ENCODE results near the gene SPA17.

Gene SPA17

GRCh38 chr11:124724979-124725718, 51.4 kb downstream of the SPA17 start:
- peak; percentile 77 for DNase-seq (ENCODE audit: low spot score)

DNA sequence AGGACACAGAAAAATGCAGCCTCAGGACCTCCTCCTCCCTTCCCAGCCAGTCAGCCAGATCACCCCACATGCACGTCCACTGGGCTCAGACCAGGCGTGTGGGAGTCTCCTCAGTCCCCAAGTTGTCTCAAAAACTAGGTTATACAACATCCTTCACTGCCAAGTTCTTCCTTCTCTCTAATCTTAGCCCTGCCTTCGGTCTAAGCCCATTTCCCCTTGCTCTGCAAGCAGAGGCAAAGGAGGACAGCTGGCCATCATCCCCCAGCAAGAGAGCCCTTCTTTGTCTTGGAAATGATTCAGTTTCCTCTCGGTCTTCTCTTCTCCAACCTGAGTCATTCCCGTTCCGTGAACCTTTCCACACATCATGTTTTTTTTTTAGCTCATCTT, 52.0 kb downstream of the SPA17 start:
- DNase-seq (ENCODE audit: low spot score), result no peak

DNA sequence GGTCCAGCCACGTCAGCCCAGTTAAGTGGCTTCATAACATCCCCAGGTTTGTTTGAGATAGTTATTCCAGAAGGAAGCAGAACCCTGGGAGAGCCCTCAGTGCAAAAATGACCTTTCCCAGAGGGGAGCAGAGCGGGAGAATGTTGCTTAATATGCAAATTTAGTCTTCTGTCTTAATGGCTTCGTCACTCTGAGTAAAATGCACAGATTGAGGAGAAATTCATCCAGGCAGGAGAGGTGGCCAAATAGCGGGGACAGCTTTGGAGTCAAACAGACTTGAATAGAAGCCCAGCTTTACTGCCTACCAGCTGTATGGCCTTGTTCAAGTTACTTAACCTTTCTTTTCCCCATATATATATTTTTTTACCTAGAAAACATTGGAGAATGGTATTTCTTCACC, 53.8 kb downstream of the SPA17 start:
- no peak for DNase-seq (ENCODE audit: low spot score)

- DNase-seq (ENCODE audit: low spot score), result no peak
These were observed 54.4 kb downstream of the SPA17 start for GRCh38 chr11:124728134-124728533.

DNA sequence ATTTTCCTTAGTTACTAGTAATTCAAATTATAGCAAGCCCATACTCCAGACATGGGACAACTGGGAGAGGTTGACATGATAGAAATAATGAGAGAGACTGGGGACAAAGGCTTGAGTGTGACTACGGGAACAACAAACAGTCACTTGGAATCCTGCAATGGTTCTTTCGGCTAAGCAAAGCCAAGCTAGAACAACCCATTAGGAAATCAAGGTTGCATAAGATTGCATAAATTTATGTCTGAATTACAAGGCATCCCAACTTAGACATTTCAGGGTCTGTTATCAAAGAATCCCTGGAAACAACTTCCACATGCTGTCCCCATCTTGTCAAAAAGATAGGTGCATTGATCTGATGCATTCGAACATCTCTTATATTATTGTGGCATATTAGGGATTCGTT, 55.9 kb downstream of the SPA17 start:
- no peak for DNase-seq (ENCODE audit: low spot score)

DNA sequence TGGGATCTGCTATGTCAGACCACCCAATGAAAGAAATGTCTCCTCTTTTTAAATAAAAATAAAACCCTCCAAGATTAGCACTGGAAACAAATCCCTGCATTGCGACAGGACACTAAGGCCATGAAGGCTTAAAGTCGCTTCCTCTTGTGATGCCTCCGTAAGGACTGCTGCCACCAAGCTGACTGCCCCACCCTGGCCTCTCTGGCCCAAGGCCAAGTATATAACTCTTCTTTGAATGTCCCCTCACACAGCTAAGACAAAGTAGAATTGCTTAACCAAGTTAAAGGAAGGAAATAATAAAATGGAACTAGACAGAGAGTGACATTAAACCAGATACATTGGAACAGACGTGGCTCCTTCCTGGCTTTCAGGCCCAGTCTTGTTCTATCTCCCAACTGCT, 58.5 kb downstream of the SPA17 start:
- no peak for DNase-seq (ENCODE audit: low spot score)

DNA sequence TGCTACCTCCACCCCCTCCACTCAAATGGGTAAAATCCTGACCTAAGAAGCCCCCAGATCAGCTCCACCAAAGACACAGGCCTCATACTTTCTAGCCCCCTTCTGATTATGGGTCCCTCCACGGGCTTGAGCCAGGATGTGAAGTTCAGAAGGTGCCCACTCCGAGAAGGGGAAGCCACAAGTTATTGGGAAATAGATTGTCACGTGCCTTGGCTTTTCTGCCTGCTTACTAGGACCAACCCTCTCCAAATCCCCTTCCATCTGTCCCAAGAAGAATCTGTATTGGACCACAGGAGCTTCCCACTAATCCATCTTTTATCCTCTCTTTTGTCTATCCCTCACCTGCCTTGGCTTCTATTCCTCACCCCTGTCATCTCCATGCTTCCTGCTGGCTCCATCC, 63.0 kb downstream of the SPA17 start:
- no peak for DNase-seq (ENCODE audit: low spot score)

- DNase-seq (ENCODE audit: low spot score), result no peak
These were observed 64.1 kb downstream of the SPA17 start for GRCh38 chr11:124737638-124738305.

DNA sequence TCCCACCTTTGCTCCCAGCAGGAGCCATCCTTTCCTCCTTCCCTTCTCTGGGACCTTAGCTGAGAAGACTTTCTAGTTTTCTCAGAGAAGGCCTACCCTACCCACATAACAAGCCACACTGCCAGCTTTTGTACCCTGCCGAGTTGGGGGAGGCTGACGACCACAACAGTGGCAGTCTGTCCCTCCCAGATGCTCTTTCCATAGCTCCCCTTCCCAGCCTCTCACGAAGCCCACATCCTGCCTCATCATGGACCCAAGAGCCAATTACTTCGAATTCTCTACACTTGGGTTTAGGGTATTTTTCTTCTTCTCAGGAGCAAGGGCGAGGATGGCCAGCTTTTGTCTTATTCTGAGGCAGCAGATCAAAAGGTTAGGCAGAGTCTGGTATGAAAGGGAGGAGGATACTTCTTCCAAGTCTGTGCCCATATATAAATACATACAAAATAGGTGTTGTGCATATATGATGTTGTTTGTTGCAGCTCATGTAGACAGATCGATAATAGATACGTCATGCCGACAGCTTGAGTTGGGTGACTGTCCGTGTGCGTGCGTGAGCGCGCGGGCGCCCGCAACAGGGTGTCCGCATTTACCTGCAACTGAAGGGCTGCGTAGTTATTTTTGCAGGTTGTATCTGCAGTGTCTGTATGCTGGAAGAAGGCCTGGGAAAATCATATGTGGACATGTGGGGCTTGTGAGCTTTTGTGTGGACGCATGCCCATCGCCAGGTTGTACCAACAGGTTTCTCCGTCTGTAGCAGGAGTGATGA, 65.2 kb downstream of the SPA17 start:
- no peak for DNase-seq (ENCODE audit: low spot score)

DNA sequence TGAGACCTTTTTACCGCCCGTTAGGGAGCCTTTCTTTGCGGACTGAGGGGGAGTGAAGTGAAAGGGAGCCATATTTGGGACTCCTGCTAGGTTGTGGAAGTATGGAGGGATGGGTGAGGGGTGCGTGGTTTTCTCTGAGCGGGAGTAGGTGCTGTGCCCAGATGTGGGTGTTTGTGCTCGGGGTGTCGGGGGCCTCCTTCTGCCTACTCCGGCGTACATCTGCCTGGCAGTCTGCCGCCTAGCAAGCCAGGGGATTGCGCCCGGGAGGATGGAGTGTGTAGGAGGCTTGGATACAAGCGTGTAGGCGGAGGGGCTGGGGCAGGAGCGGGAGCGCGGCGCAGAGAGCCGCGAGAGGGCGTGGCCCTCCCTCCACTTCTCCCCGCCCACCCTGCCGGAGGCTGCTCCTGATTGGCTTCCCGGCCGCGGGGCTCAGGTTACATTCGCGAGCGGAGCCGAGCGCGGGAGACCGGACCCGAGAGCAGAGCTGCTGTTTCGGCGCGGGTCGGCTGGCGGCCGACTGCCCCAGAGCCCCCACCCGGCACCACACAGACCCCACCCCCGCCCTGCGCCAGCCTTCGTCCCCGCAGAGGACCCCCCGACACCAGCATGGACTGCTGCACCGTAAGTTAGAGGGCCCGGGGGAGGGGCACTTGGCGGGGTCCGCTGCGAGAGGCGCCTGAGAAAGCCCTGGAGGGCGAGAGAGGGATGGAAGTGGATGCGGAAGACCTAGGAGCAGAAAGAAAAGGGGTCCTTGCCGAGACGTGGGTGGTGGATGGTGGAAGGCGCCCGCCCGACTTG, 66.0 kb downstream of the SPA17 start, which contains the start of gene NRGN:
TSS of gene NRGN (plus strand) at position 464 of the 798 bp plus-strand sequence. CDS start at position 607, 143 bp downstream.
- peak; percentile 80 for DNase-seq (ENCODE audit: low spot score)

- no peak for DNase-seq (ENCODE audit: low spot score)
These were observed 66.7 kb downstream of the SPA17 start for GRCh38 chr11:124740277-124740882.

- no peak for DNase-seq (ENCODE audit: low spot score)
These were observed 68.9 kb downstream of the SPA17 start for GRCh38 chr11:124742555-124742954.

DNA sequence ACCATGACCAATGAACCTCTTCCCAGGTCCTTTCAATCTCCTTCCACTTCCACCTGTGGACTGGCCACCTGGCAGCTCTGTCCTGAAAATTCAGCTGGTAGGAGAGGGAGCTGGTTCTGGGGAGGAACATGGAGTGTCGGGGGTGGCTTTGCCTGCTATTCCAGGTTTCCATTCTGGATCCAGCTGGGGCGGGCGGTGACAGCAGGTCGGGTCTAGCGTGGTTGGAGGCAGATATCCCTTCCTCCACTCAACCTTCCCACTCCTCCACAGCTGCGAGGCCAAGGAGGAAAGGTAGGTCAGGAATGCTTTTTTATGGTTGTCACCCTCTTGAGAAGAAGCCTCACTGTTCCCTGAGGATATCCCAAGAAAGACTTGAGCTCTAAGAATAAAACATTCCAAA, 69.3 kb downstream of the SPA17 start:
- DNase-seq (ENCODE audit: low spot score), result no peak

DNA sequence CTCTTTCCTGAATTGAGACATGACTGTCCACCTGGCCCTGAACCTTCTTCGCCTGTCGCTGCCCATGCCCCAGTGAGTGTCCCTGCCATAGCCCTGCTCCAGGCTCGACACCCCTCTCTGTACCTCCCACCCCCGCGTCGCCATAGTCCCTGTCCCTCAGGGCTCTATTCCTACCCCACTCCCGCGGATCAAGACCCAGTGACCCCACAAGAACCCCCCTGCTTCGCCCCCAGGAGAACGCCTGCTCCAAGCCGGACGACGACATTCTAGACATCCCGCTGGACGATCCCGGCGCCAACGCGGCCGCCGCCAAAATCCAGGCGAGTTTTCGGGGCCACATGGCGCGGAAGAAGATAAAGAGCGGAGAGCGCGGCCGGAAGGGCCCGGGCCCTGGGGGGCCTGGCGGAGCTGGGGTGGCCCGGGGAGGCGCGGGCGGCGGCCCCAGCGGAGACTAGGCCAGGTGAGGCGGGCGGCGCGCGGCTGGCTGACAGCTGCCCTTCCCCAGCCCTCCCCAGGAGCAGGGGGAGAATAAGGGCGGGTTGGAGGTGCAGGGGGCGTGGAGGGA, 71.6 kb downstream of the SPA17 start:
- no peak for DNase-seq (ENCODE audit: low spot score)

DNA sequence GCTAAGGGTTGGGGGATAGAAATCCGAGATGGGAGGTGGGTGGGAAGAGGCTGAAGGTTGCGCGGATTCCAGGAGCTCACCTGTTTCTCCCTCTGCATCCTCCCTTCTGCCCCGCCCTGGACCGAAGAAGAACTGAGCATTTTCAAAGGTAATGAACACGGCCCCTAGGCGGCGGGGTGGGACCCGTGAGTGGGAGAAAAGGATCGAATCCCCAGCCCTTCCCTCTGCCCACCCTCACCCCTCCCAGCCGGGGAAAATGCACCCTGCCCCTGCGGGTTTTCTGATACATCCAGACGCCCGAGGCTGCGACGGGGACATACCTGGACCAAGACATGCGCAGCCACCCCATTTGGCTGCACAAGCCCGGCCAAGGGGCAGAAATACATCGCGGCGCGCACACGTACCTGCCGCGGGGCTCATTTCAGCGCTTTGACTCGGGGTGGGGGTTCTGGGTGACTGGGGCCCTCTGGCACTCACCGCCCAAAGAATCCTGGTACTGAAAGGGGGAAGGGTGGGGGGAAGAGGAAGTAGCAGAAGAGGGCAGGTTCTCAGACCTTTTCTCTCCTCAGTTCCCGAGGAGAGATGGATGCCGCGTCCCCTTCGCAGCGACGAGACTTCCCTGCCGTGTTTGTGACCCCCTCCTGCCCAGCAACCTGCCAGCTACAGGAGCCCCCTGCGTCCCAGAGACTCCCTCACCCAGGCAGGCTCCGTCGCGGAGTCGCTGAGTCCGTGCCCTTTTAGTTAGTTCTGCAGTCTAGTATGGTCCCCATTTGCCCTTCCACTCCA, 72.3 kb downstream of the SPA17 start:
- DNase-seq (ENCODE audit: low spot score), result no peak

GRCh38 chr11:124746621-124747243, 73.0 kb downstream of the SPA17 start:
- peak; percentile 73 for DNase-seq (ENCODE audit: low spot score)
